ENCODE data around the gene CXCL3.

DNA sequence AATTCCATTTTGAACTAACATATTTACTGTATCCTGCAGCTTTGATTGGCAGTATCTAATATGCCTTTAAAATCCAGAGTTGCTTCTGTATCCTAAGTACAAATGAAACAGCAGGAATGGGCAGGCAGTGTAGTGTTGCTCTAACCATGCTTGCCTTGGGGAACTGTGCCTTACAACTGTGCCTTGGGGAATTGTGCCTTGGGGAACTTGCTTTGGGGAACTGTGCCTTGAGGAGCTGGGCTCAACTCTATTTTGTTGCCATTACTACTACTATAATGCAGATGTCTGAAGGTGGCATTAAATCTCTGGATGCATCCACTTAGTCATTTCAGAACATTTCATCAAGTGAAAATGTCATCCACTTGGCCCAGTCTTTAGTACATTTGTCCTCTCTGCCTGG, 6.9 kb downstream of the CXCL3 start:
- TF ChIP-seq ZNF274 (IDR thresholded peaks at IDR 0.05; ENCODE audit: low read depth, low read length) (no peak), SUZ12 (IDR thresholded peaks at IDR 0.05; ENCODE audit: extremely low read depth, insufficient read depth, insufficient read length) (no peak)

Data from NT2/D1 (cell line).